Hepatocyte (in vitro differentiated cells): ENCODE results near the gene FBXL7.

Source experiments
- EZH2 ChIP-seq: fragments of 200-600 bp; sonication (generic); IDR thresholded peaks from 2 replicates; pipeline ENCODE4 v1.6.1; 2016; ENCODE audit warnings: antibody characterized with exemption, mild to moderate bottlenecking, borderline replicate concordance
- EZH2phosphoT487 ChIP-seq: fragments of 200-600 bp; sonication (generic); IDR thresholded peaks from one replicate; pipeline ENCODE4 v1.6.1; 2018; ENCODE audit warnings: antibody characterized with exemption, mild to moderate bottlenecking, low read depth, moderate library complexity; ENCODE audit not compliant: unreplicated experiment, severe bottlenecking
- TF ChIP-seq, protein P1 (sequence below): fragments of 200-600 bp; sonication (generic); IDR thresholded peaks from 2 replicates; pipeline ENCODE4 v1.5.1; 2016; ENCODE audit warnings: antibody characterized with exemption, mild to moderate bottlenecking; ENCODE audit not compliant: poor library complexity

DNA sequence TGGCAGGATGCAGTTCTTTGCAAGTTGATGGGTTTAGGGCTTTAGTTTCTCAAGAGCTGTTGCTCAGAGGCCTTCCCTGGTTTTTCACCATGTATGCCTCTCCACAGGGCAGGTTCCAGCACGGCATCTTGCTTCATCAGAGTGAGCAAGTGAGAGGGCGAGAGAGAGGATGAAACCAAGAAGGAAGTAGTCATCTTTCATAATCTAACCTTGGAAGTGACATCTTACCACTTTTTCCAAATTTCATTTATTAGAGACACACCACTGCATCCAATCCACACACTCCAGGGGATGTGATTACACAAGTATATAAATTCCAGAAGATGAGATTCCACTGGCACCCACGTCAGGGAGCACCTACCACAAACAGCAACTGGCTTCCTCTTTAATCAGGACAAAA lies 385.2 kb downstream of the FBXL7 start:
- TF ChIP-seq, protein P1, sequence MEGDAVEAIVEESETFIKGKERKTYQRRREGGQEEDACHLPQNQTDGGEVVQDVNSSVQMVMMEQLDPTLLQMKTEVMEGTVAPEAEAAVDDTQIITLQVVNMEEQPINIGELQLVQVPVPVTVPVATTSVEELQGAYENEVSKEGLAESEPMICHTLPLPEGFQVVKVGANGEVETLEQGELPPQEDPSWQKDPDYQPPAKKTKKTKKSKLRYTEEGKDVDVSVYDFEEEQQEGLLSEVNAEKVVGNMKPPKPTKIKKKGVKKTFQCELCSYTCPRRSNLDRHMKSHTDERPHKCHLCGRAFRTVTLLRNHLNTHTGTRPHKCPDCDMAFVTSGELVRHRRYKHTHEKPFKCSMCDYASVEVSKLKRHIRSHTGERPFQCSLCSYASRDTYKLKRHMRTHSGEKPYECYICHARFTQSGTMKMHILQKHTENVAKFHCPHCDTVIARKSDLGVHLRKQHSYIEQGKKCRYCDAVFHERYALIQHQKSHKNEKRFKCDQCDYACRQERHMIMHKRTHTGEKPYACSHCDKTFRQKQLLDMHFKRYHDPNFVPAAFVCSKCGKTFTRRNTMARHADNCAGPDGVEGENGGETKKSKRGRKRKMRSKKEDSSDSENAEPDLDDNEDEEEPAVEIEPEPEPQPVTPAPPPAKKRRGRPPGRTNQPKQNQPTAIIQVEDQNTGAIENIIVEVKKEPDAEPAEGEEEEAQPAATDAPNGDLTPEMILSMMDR: no peak
- no peak for TF ChIP-seq EZH2phosphoT487
- no peak for TF ChIP-seq EZH2
